ENCODE measurements around the gene ENOPH1. TPM values are rescaled to one million over a fixed set of nuclear protein-coding genes. Genes with fewer than 3 reads are reported as not detected.
"Not testable (repeated sequence)": the region's sequence is repeated elsewhere in the genome, so short reads cannot be mapped to it uniquely, and the experiment has no call there.

ENOPH1 gene
- total RNA-seq (10 to 100 TPM; 58.3 to 60.7 TPM), polyA plus RNA-seq (42.4 TPM)

GRCh38 chr4:82430193-82430963, at the start of gene ENOPH1, which contains the start of gene HNRNPDL:
TSS of gene ENOPH1 (plus strand) at chr4:82430590. CDS start at chr4:82430830, 240 bp downstream.
TSS of gene HNRNPDL (minus strand) at chr4:82430462. CDS start at chr4:82429690, 772 bp downstream.
- peaks cover 0 to 4% of the 10 kb centered on the region in 2 donors for H3K27me3 Mint-ChIP-seq
- H3K36me3 ChIP-seq (ENCODE audit: insufficient read depth, low read length): peaks cover 19% of the 10 kb centered on the region
- H3K4me1 ChIP-seq (ENCODE audit: insufficient read depth, low read length): peaks cover 42% of the 10 kb centered on the region
- peak within 1 kb of the TSS; percentile 97 to 100 (median 99) for H3K27ac Mint-ChIP-seq
- ChIA-PET CTCF (interaction anchor here (1.3 to 2.7 kb wide), 9 partner anchors 9 to 958 kb away, joined by 3 to 31 read pairs (median 10); partner anchors contain the start of genes HNRNPD and RASGEF1B), POLR2A (interaction anchor here (0.9 to 5.5 kb wide), 12 partner anchors 55 to 787 kb away, joined by 3 to 102 read pairs (median 6); partner anchors contain the start of genes COPS4 and HNRNPD)
- DNase-seq: peak; percentile 93 to 96 (median 94)
- H3K27ac ChIP-seq (ENCODE audit: low read depth, low read length): peak within 1 kb of the TSS; percentile 99
- H3K4me3 ChIP-seq (ENCODE audit: low read length): peak within 1 kb of the TSS; percentile 97
- peaks cover 3 to 70% (median 22%) of the 10 kb centered on the region in 3 donors for H3K36me3 Mint-ChIP-seq
- H3K9me3 ChIP-seq (ENCODE audit: low read length): no peaks in the 10 kb centered on the region
- H3K27me3 ChIP-seq (ENCODE audit: insufficient read depth, low read length, poor library complexity, severe bottlenecking): no peaks in the 10 kb centered on the region
- H3K4me1 Mint-ChIP-seq: peaks cover 65 to 80% (median 74%) of the 10 kb centered on the region in 3 donors
- peak within 1 kb of the TSS; percentile 96 to 100 (median 100) for H3K4me3 Mint-ChIP-seq
- peaks cover 0 to 2% (median 0%) of the 10 kb centered on the region in 5 donors for H3K9me3 Mint-ChIP-seq

- POLR2A ChIA-PET: no interaction called here
- Histone ChIP-seq H3K27me3 (ENCODE audit: insufficient read depth, low read length, poor library complexity, severe bottlenecking) (no peaks in the 10 kb centered on the region), H3K9me3 (ENCODE audit: low read length) (no peaks in the 10 kb centered on the region), H3K4me1 (ENCODE audit: insufficient read depth, low read length) (peaks cover 8% of the 10 kb centered on the region), H3K36me3 (ENCODE audit: insufficient read depth, low read length) (no peaks in the 10 kb centered on the region), H3K4me3 (ENCODE audit: low read length) (no peak overlapping the region), H3K27ac (ENCODE audit: low read depth, low read length) (no peak overlapping the region)
- DNase-seq: no peak
- Mint-ChIP-seq H3K27ac (no peak overlapping the region), H3K4me1 (peaks cover 10 to 21% (median 13%) of the 10 kb centered on the region in 3 donors), H3K36me3 (peaks cover 1 to 5% (median 3%) of the 10 kb centered on the region in 3 donors), H3K4me3 (no peak overlapping the region), H3K27me3 (peaks cover 0 to 2% of the 10 kb centered on the region in 2 donors), H3K9me3 (no peaks in the 10 kb centered on the region)
- CTCF ChIA-PET: interaction anchor here (1.5 kb wide), 1 partner anchor 12 kb away, joined by 3 read pairs; no protein-coding TSS in a partner anchor
Observed at GRCh38 chr4:82380831-82381230, 49.6 kb upstream of the ENOPH1 start.

GRCh38 chr4:82381235-82381634, 49.2 kb upstream of the ENOPH1 start:
- POLR2A ChIA-PET: no interaction called here

GRCh38 chr4:82381661-82382296, 48.6 kb upstream of the ENOPH1 start:
- CTCF ChIA-PET: interaction anchor here (1.5 kb wide), 1 partner anchor 11 kb away, joined by 3 read pairs; no protein-coding TSS in a partner anchor
- H3K9me3 Mint-ChIP-seq: no peaks in the 10 kb centered on the region

More at GRCh38 chr4:82381235-82381634, 49.2 kb upstream of the ENOPH1 start:
- Mint-ChIP-seq H3K36me3 (peaks cover 1 to 5% (median 4%) of the 10 kb centered on the region in 3 donors), H3K4me1 (peaks cover 6 to 17% (median 9%) of the 10 kb centered on the region in 3 donors), H3K27me3 (peaks cover 0 to 4% of the 10 kb centered on the region in 2 donors), H3K4me3 (no peak overlapping the region), H3K9me3 (no peaks in the 10 kb centered on the region), H3K27ac (no peak overlapping the region)
- Histone ChIP-seq H3K9me3 (ENCODE audit: low read length) (no peaks in the 10 kb centered on the region), H3K36me3 (ENCODE audit: insufficient read depth, low read length) (no peaks in the 10 kb centered on the region), H3K4me3 (ENCODE audit: low read length) (no peak overlapping the region), H3K27me3 (ENCODE audit: insufficient read depth, low read length, poor library complexity, severe bottlenecking) (no peaks in the 10 kb centered on the region), H3K27ac (ENCODE audit: low read depth, low read length) (no peak overlapping the region), H3K4me1 (ENCODE audit: insufficient read depth, low read length) (peaks cover 4% of the 10 kb centered on the region)
- no peak for DNase-seq
- CTCF ChIA-PET: interaction anchor here (1.5 kb wide), 1 partner anchor 11 kb away, joined by 3 read pairs; no protein-coding TSS in a partner anchor

GRCh38 chr4:82382751-82383150, 47.6 kb upstream of the ENOPH1 start:
- ChIA-PET CTCF (interaction anchor here (1.2 to 1.6 kb wide), 2 partner anchors 15 to 46 kb away, joined by 3 to 4 read pairs; no protein-coding TSS in a partner anchor), POLR2A (no interaction called here)
- DNase-seq: no peak
- Mint-ChIP-seq H3K36me3 (peaks cover 0 to 9% (median 3%) of the 10 kb centered on the region in 3 donors), H3K4me3 (no peak overlapping the region), H3K4me1 (peaks cover 1 to 9% (median 2%) of the 10 kb centered on the region in 3 donors), H3K27me3 (peaks cover 3 to 9% of the 10 kb centered on the region in 2 donors), H3K9me3 (no peaks in the 10 kb centered on the region), H3K27ac (no peak overlapping the region)
- Histone ChIP-seq H3K9me3 (ENCODE audit: low read length) (no peaks in the 10 kb centered on the region), H3K36me3 (ENCODE audit: insufficient read depth, low read length) (no peaks in the 10 kb centered on the region), H3K4me3 (ENCODE audit: low read length) (no peak overlapping the region), H3K4me1 (ENCODE audit: insufficient read depth, low read length) (no peaks in the 10 kb centered on the region), H3K27me3 (ENCODE audit: insufficient read depth, low read length, poor library complexity, severe bottlenecking) (no peaks in the 10 kb centered on the region), H3K27ac (ENCODE audit: low read depth, low read length) (no peak overlapping the region)

More at GRCh38 chr4:82381661-82382296, 48.6 kb upstream of the ENOPH1 start:
- Mint-ChIP-seq H3K27me3 (peaks cover 2 to 9% of the 10 kb centered on the region in 2 donors), H3K4me1 (peaks cover 3 to 12% (median 5%) of the 10 kb centered on the region in 3 donors), H3K27ac (no peak overlapping the region), H3K36me3 (peaks cover 0 to 8% (median 5%) of the 10 kb centered on the region in 3 donors), H3K4me3 (no peak overlapping the region)
- no peak overlapping the region for H3K4me3 ChIP-seq (ENCODE audit: low read length)
- H3K4me1 ChIP-seq (ENCODE audit: insufficient read depth, low read length): no peaks in the 10 kb centered on the region
- H3K27me3 ChIP-seq (ENCODE audit: insufficient read depth, low read length, poor library complexity, severe bottlenecking): no peaks in the 10 kb centered on the region
- POLR2A ChIA-PET: no interaction called here
- H3K9me3 ChIP-seq (ENCODE audit: low read length): no peaks in the 10 kb centered on the region
- no peak for DNase-seq
- H3K27ac ChIP-seq (ENCODE audit: low read depth, low read length): no peak overlapping the region
- no peaks in the 10 kb centered on the region for H3K36me3 ChIP-seq (ENCODE audit: insufficient read depth, low read length)

- H3K36me3 Mint-ChIP-seq; H3K9me3 Mint-ChIP-seq; H3K9me3 ChIP-seq (ENCODE audit: low read length); H3K4me3 ChIP-seq (ENCODE audit: low read length); H3K4me1 Mint-ChIP-seq; H3K27me3 ChIP-seq (ENCODE audit: insufficient read depth, low read length, poor library complexity, severe bottlenecking); H3K27me3 Mint-ChIP-seq; CTCF ChIA-PET; H3K4me1 ChIP-seq (ENCODE audit: insufficient read depth, low read length); H3K4me3 Mint-ChIP-seq; DNase-seq; H3K27ac Mint-ChIP-seq; POLR2A ChIA-PET; H3K36me3 ChIP-seq (ENCODE audit: insufficient read depth, low read length); H3K27ac ChIP-seq (ENCODE audit: low read depth, low read length): not testable (repeated sequence)
Observed at GRCh38 chr4:82386312-82386711, 44.1 kb upstream of the ENOPH1 start.

- POLR2A ChIA-PET: interaction anchor here (0.7 kb wide), 1 partner anchor 14 kb away, joined by 3 read pairs; the partner anchor contains the start of gene HNRNPD
- peaks cover 0 to 9% (median 0%) of the 10 kb centered on the region in 3 donors for H3K36me3 Mint-ChIP-seq
- H3K4me3 ChIP-seq (ENCODE audit: low read length): no peak overlapping the region
- no peak overlapping the region for H3K4me3 Mint-ChIP-seq
- H3K9me3 Mint-ChIP-seq: no peaks in the 10 kb centered on the region
- peaks cover 5 to 9% of the 10 kb centered on the region in 2 donors for H3K27me3 Mint-ChIP-seq
- CTCF ChIA-PET: no interaction called here
- no peaks in the 10 kb centered on the region for H3K9me3 ChIP-seq (ENCODE audit: low read length)
- no peaks in the 10 kb centered on the region for H3K27me3 ChIP-seq (ENCODE audit: insufficient read depth, low read length, poor library complexity, severe bottlenecking)
- peak overlapping the region in 1 of 8 donors; percentile 52 for H3K27ac Mint-ChIP-seq
- no peaks in the 10 kb centered on the region for H3K4me1 Mint-ChIP-seq
- no peak for DNase-seq
- H3K27ac ChIP-seq (ENCODE audit: low read depth, low read length): no peak overlapping the region
- no peaks in the 10 kb centered on the region for H3K36me3 ChIP-seq (ENCODE audit: insufficient read depth, low read length)
- no peaks in the 10 kb centered on the region for H3K4me1 ChIP-seq (ENCODE audit: insufficient read depth, low read length)
Observed at GRCh38 chr4:82388405-82388804, 42.0 kb upstream of the ENOPH1 start.
